Ishikawa (cell line): ENCODE data around the gene SEL1L2.

Experiments
- CEBPB ChIP-seq: IDR thresholded peaks from 2 replicates; pipeline ENCODE4 v1.6.1; 2012
- CREB1 ChIP-seq: IDR thresholded peaks from 2 replicates; pipeline ENCODE4 v1.6.1; 2012; ENCODE audit warnings: low read depth
- EGR1 ChIP-seq: IDR thresholded peaks from 2 replicates; pipeline ENCODE4 v1.6.1; 2012
- EP300 ChIP-seq: IDR thresholded peaks from 2 replicates; pipeline ENCODE4 v1.6.1; 2012; ENCODE audit warnings: borderline replicate concordance
- RAD21 ChIP-seq: IDR thresholded peaks from 2 replicates; pipeline ENCODE4 v1.6.1; 2012; ENCODE audit warnings: low read depth
- REST ChIP-seq: IDR thresholded peaks from 2 replicates; pipeline ENCODE4 v1.6.1; 2012; ENCODE audit warnings: low read depth, mild to moderate bottlenecking
- TAF1 ChIP-seq: IDR thresholded peaks from 2 replicates; pipeline ENCODE4 v1.6.1; 2012; ENCODE audit warnings: low read depth, mild to moderate bottlenecking
- TCF12 ChIP-seq: IDR thresholded peaks from 2 replicates; pipeline ENCODE4 v1.6.1; 2012; ENCODE audit warnings: low read depth
- TEAD4 ChIP-seq: IDR thresholded peaks from 2 replicates; pipeline ENCODE4 v1.6.1; 2012
- USF1 ChIP-seq: IDR thresholded peaks from 2 replicates; pipeline ENCODE4 v1.6.1; 2012
- YY1 ChIP-seq: IDR thresholded peaks from 2 replicates; pipeline ENCODE4 v1.6.1; 2012; ENCODE audit warnings: low read depth
- ZBTB7A ChIP-seq: IDR thresholded peaks from 2 replicates; pipeline ENCODE4 v1.6.1; 2012; ENCODE audit warnings: low read depth
- TF ChIP-seq, protein P1 (sequence below): IDR thresholded peaks from 2 replicates; pipeline ENCODE4 v1.6.1; 2012

DNA sequence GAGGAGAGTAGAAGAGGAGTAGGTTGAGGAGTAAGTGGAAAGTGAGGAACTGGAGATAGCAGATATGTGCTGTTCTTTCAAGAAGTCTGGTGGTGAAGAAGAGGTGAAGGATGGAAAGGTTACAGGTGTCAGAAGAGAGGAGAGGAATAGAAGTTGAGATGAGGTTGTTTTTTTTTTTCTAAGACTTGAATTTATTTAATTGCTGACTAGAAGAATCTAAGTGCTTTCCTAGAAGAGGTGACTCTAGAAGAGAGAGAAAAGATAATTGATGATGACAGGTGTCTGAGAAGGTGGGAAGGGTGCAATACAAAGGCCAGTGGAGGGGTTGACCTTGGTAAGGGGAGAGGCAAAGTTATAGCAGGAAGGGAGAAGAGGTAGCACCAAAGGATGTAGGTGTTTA lies 180.0 kb downstream of the SEL1L2 start:
- TF ChIP-seq EGR1: no peak
- TF ChIP-seq EP300: no peak
- no peak for TF ChIP-seq TCF12
- TF ChIP-seq, protein P1, sequence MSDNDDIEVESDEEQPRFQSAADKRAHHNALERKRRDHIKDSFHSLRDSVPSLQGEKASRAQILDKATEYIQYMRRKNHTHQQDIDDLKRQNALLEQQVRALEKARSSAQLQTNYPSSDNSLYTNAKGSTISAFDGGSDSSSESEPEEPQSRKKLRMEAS: no peak
- no peak for TF ChIP-seq TAF1
- TF ChIP-seq REST: no peak
- no peak for TF ChIP-seq CEBPB
- TF ChIP-seq CREB1: no peak
- no peak for TF ChIP-seq YY1
- TF ChIP-seq RAD21: no peak
- no peak for TF ChIP-seq ZBTB7A
- TF ChIP-seq TEAD4: no peak
- TF ChIP-seq USF1: no peak
